Caki2 (cell line): ENCODE results near the gene RAB40B. TPM values are rescaled to one million over a fixed set of nuclear protein-coding genes. Genes with fewer than 3 reads are reported as not detected.

Experiments
- DNase-seq: peaks from one replicate; pipeline ENCODE4 v3.0.0-alpha.2; 2015; ENCODE audit warnings: low read depth
- in situ Hi-C: cut with HindIII; loops from 2 replicates; pipeline ENCODE4 v1.10.0; 2016; ENCODE audit warnings: low sequenced_read_pairs, low pct_unique_long_range_greater_than_20kb, mixed read lengths
- total RNA-seq: library from RNA; depleted of rRNA; stranded (reverse); fragments of >200 nt; shearing (Covaris generic); gene quantifications from 2 replicates; pipeline ENCODE4 v1.2.3, GENCODE V29; 2014; ENCODE audit warnings: low replicate concordance

RAB40B gene
- total RNA-seq, 1 experiment from 2014 or later, result 83.6 TPM

DNA sequence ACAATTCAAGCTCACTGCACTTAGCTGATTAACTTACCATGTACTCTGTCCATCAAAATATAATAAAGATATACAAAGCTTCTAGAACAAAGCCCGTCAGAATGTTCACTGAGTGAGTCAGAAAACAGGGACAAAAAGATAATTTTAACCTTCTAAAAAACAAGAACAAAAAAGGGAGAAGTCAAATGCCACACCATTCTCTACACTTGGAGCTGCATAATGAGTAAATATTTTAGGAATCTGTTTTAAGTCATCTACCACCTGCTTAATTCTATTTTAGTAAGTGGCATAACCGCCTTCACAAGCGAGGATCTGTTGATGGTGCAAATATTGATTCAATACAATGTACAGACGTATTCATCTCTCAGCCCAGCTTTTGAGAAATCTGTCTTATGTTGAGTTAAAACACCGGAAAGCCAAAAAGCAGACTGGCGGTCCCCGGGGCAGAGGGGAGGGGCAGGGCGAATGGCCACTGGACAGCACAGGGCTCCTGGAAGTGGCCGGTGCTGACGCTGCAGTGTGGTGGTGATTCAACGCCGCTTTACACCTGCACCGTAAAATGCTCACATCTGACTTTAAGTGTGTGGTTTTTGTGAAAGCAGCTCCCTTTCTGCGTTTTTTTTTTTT lies 20.1 kb downstream of the RAB40B start:
- no peak for DNase-seq
- in situ Hi-C loops, result no loop called here

DNA sequence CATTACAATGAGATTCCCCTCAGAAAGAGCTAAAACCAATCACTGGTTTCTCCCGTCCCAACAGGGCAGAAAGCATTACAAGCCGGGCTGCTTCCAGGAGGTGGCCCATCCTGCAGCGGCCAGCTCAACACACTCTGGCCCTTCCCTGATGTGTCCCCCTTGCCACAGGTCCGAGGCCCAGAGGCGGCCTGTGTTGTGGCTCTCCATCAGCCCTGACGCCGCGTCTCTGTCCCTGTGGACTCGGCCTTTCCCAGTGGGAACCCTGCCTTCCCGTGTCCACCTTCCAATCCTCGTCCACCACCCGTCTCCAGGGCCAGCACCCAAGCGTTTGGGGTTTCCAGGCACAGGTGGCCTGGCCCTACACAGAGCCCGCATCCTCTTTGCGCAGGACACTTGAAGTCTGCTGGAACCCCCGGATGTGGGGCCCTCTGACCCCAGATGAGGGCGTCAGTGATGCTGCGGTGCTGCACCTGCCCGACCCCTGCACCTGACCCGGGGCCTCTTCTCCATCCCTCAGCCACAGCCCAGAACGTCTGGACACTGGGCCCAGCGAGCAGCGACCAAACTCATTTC lies 21.1 kb downstream of the RAB40B start:
- no peak for DNase-seq
- in situ Hi-C loops, result no loop called here

DNA sequence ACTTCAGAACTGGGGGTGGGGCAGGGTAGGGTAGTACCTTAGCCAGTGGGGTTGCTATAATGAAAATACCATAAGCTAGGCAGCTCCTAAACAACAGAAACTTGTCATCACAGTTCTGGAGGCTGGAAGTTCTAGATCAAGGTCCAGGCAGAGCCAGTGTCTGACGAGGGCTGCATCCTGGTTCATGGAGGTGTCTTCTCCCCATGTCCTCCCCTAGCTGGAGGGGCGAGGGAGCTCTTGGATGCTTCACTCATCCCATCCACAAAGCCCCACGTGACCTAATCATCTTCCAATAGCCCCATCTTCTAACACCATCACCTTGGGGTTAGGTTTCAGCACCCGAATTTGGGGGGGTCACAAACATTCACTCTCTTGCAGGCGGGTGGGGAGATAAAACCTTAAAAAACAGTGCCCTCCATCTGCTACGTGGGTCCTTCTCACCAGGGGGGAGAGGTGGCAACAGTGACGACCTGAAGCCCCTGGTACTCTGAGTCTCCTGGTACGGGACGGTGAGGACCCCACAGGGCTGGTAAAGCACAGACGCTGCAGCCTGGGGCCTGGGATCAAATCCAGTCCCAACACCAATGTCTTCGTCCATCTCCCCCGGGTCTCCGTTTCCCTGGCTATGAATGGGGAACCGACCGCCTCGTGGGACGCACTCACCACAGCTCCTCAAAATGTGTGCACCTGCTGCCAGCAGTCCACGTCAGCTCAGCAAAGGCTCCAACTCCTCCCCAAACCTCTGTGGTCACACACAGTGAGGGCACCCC lies 22.8 kb downstream of the RAB40B start:
- no peak for DNase-seq
- in situ Hi-C loops, result no loop called here

DNA sequence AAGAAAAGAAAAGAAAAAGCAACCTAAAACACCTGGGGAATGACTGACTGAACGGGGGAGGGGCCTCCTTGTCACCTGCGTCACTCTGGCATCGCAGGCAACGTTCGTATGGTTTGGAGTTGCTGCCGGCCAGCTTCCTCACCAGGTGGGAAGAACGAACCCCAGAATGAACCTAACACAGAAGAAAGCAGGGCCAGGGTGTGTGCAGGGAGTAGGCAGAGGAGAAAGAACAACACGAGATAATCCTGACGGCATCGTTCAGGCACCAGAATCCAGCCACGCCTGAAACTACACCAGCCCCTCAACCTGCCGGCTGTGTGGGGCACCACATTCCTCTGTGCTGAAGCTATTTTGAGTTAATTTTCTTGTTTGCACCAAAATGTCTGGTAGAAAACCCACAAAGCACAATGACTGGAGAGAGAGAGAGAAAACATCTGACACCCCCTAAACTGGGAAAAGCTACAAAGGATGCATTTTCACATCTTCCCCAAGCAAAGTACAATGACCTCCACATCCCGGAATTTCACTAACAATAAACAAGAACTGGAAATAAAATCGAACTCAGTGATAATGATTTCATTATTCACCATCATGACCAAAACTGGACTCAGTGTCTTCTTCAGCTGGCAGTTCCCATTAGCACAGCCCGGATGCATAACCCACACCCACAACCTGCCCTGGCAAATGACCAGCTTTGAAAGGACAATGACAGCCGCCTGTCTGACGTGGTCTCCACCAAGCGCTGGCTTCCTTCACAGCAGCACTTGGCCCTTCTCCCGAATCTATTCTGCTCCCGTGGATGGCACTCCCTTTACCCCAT lies 23.6 kb downstream of the RAB40B start:
- no peak for DNase-seq
- in situ Hi-C loops, result no loop called here

DNA sequence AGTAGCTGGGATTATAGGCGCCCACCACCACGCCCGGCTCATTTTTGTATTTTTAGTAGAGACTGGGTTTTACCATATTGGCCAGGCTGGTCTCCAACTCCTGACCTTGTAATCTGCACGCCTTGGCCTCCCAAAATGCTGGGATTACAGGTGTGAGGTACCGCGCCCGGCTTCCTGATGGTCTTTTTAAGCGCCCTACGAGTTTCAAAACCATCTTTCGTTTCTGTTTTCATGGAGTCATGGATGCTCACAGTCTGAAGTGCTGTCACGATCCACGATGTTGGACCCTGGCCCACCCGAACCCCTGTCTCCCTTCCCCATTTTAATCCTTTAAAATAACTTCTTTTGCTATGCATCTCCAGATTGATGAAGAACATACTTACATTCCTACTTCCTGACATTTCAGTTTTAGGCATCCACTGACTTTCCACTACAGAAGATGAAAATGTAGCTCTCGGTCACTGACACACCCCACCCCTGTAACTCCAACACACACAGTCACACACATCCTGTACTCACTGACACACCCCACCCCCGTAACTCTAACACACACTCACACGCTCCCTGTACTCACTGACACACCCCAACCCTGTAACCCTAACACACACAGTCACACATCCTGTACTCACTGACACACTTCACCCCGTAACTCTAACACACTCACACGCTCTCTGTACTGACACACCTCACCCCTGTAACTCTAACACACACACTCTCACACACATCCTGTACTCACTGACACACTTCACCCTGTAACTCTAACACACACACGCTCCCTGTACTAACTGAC lies 27.6 kb downstream of the RAB40B start:
- in situ Hi-C loops, result no loop called here
- DNase-seq, result no peak

DNA sequence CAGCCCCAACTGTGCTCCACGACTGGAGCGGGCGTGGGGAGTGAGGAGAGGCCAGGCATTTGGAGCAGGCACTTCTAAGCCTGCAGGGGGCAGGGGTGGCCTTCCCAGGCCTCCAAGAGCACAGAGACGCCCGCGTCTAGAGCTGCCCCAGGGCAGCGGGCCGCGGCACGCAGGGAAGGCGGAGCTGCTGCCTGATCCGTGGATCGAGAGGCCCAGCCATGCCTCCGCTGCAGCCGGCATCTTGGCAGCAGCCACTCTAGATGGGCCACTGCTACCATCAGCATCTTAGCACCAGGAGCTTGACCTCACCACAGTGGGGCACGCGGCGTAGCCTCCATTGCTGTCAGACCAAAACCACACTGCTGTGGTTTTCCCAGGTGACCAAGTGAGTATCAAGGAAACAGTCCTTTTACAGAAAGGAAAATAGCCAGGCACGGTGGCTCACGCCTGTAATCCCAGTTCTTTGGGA lies 29.8 kb downstream of the RAB40B start:
- in situ Hi-C loops, result no loop called here
- peak; percentile 62 for DNase-seq

DNA sequence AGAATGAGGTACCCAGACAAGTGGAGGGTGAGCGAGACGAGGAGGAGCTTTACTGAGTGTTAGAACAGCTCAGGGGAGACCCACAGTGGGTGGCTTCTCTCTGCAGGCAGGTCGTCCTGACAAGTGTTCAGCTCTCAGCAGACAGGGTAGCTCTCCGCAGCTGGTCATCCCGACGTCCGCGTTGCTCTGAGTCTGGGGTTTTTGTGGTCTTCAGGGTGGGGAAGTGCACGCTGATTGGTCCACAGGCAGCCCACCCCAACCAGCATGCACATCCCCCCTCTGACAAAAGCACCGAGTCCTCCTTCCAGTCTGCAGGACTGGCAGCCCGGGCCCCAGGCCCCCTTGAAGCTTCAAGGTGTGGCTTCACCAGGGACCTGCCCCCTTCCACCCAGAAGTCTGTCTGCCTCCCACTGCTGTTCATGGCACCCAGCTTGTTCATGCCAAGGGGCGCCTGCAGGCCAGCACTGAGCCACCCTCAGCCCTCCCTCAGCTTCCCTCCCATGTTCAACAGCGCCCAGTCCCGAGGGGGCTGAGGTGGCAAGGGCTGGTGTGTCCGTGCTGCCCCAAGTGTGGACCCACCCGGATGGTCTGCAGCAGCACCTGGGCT lies 30.4 kb downstream of the RAB40B start:
- DNase-seq, result no peak
- in situ Hi-C loops, result no loop called here

DNA sequence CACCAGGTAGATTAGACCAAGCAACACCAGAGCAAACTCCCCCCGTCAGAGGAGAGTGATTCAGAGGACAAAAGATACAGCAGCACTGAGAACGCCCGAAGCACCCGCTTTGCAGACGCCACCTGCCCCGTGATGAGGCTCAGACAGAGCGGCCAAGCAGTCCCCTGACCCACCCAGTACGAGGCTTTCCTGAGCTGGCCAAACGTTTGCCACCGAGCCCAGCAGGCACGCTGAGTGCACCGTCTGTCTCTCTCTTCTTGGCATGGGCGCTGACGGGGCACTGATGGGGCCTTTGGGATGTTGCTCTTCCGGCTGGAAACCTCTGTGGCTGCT lies 30.9 kb downstream of the RAB40B start:
- in situ Hi-C loops, result no loop called here
- no peak for DNase-seq

DNA sequence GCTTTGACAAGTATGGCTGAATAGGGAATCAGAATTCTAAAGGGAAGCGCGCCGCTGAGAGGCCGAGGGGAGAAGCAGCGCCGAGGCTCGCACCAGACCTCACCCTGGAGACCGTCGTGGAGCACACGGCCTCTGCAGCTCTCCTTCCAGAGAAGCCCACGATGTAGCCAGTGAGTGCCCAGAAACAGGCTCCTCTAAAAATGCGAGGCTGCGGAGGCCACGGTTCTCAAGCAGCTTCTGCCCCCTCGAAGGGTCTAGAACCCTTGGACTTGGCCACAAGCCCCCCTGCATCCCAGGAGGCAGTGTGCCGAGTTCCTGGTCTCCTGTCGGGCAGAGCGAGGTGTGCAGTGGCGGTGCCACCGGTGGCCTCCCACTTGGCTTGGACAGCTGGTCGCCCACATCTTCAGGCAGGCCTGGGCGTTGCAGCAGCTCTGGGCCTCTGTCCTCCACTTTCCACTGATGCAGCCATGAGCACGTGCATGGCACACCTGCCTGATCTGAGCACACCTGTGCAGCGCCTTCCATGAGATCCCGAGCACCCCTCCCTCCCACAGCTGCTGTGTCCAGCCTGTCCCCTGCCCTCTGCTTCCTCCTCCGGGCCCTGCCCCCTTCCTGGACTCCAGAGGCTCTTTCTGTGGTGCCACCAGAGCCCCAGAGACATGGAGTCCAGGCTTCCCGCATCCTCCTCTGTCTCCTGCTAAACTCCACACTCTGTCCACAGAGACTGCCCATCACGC lies 31.4 kb downstream of the RAB40B start:
- no peak for DNase-seq
- in situ Hi-C loops, result no loop called here

DNA sequence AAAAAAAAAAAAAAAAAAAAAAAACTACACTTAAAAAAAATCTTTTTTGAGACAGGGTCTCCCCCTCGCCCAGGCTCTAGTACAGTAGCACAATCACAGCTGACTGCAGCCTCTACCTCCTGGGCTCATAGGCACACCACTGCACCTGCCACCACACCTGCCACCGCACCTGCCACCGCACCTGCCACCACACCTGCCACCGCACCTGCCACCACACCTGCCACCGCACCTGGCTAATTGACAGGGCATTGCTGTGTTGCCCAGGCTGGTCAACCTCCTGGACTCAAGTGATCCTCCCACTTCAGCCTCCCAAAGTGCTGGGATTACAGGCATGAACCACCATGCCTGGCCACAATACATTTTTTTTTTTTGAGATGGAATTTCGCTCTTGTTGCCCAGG lies 32.6 kb downstream of the RAB40B start:
- DNase-seq, result no peak
- in situ Hi-C loops, result no loop called here

DNA sequence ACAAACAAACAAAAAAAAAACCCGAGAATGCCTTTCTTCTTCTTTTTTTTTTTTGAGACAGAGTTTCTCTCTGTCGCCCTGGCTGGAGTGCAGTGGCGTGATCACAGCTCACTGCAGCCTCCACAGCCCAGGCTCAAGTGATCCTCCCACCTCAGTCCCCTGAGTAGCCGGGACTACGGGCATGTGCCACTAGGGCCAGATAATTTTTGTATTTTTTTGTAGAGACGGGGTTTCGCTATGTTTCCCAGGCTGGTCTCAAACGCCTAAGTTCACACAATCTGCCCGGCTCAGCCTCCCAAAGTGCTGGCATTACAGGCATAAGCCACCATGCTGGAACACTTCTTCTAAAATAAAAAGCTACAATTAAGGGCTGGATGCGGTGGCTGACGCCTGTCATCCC lies 33.3 kb downstream of the RAB40B start:
- in situ Hi-C loops, result no loop called here
- DNase-seq, result no peak

DNA sequence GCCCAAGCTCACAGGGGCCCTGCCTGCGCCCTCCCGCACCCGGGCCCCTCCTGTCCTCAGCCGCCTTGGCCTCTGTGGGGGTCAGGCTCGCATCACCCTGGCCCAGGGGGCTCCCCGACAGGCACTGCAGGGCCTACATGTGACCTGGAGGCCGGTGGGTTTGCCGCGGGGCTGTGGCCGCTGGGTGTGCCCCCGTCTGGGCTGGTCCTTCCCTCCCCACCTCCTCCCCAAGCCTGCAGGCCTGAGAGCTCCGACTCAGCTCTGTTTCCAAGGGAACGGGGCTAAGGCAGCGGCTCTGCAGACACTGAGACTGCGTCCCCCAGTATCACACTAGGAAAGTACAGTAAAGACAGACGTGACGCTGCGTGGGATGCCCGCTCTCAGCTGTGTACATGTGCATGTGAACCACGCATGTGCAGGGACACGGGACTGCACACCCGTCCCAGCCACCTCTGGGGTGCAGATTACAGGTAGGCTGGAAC lies 33.8 kb downstream of the RAB40B start:
- in situ Hi-C loops, result no loop called here
- no peak for DNase-seq

DNA sequence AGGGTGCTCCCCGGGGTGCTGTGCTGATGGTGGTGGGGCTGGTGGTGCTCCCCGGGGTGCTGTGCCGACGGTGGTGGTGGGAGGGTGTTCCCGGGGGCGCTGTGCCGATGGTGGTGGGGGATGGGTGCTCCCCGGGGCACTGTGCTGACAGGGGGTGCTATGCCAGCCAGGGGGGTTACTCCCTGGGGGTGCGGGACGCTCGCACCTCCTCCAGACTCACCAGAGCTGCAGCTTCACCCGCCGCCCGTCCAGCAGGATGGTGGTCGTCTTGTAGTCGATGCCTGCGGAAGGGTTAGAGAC lies 34.3 kb downstream of the RAB40B start:
- DNase-seq, result no peak
- in situ Hi-C loops, result no loop called here

DNA sequence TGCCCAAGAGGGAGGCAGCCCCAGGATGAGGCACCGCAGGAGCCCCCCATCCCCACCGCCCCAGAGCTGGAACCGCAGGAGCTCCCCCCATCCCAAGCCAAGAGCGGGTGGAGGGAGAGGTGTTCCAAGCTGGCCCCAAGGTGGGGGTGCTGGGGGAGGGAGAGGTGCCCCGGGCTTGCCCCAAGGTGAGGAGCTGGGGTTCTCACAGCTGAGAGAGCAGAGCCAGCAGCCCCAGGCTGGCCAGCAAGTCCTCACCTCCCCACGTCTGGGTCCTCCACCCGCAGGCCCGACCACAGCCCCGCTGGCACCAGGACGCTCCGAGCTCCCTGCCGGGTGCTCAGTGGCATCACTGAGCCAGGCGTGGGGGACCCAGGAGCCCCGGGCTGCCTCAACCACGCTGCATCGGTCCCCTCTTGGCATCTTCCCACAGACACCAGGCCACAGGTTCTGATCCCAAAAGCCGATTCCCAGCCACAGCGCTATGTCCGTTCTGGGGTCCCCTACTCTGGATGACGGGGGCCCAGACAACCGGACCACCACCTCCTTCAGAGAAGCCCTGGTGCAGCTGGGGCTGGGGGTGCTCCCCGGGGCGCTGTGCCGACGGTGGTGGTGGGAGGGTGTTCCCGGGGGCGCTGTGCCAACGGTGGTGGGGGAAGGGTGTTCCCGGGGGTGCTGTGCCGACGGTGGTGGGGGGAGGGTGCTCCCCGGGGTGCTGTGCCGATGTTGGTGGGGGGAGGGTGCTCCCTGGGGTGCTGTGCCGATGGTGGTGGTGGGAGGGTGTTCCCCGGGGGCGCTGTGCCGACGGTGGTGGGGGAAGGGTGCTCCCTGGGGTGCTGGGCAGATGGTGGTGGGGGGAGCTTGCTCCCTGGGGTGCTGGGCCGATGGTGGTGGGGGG lies 34.9 kb downstream of the RAB40B start:
- no peak for DNase-seq
- in situ Hi-C loops, result no loop called here

DNA sequence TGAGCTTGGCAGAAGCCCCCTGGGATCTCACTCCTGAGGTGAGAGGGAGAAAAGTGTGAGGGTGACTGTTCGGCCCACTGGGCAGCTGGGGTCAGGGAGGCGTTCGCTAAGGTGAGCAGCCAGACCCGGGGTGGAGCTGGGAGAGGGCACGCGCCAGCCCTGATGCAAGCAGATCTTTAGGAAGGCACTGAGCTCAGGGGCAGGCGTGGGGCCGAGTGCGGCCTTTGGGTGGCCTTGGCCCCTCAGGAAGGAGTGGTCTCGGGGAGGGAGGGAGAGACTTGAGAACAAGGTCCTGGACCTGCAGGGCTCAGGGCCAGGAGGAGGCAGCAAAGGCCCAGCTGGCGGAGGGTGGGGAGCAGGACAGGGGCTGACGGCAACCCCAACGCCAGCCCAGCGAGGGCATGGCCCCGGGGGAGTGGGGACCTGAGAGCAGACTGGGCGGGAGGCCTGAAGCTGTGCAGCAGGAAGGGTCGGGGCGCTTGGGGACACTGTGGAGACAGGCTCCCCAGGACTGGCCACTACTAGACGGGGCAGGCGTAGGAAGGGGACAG lies 35.7 kb downstream of the RAB40B start:
- in situ Hi-C loops, result no loop called here
- DNase-seq, result no peak
